ENCODE results near the gene RASEF. TPM values are rescaled to one million over a fixed set of nuclear protein-coding genes. Genes with fewer than 3 reads are reported as not detected.

The RASEF gene
- total and polyA plus RNA-seq, 2 of the 4 experiments (the other 2 are of a cell fraction), result under 0.01 to 0.05 TPM

GRCh38 chr9:83061036-83061435 is 1.9 kb downstream of the RASEF start:
- no peak overlapping the region for H3K18ac ChIP-seq (ENCODE audit: low read depth, low read length)
- H3K4ac ChIP-seq (ENCODE audit: low read depth, low read length), result no peak overlapping the region
- no peaks in the 10 kb centered on the region for H3K79me1 ChIP-seq (ENCODE audit: low read depth in 1 of 2, low read length in 2 of 2)
- no peaks in the 10 kb centered on the region; the same call in 1 of the 2 replicates for H4K20me1 ChIP-seq (ENCODE audit: insufficient read depth, low read length)
- H4K5ac ChIP-seq (ENCODE audit: low read depth, low read length), result no peak overlapping the region
- in situ Hi-C loops (cut with MboI; ENCODE audit: low sequenced_read_pairs) (no loop called here), intact Hi-C loops (cut with micrococcal nuclease) (no loop called here), dilution Hi-C loops (cut with HindIII; ENCODE audit: low sequenced_read_pairs, unreplicated experiment) (no loop called here)
- ChIA-PET CTCF (no interaction called here), POLR2A (ENCODE audit: unreplicated experiment) (no interaction called here)
- H2BK15ac ChIP-seq (ENCODE audit: low read depth, low read length), result no peak overlapping the region
- no peak overlapping the region for H3K4me2 ChIP-seq (ENCODE audit: low read depth, low read length)
- no peak overlapping the region for H3K4me3 ChIP-seq (ENCODE audit: insufficient read depth, low read depth, low read length)
- BruUV-seq (replicated peaks), result no TSS peak
- H3K27me3 ChIP-seq (ENCODE audit: control insufficient read depth, insufficient read depth, low read length), result peaks cover 33% of the 10 kb centered on the region
- no peak overlapping the region for H2AK9ac ChIP-seq (replicated peaks; ENCODE audit: low read depth, low read length, poor library complexity)
- no peak overlapping the region for H4K8ac ChIP-seq (ENCODE audit: low read depth in 2 of 2, low read length in 2 of 2)
- no peaks in the 10 kb centered on the region for H3K9me1 ChIP-seq (ENCODE audit: insufficient read depth, low read length)
- H3K4me1 ChIP-seq (ENCODE audit: control insufficient read depth, insufficient read depth, low read length), result no peaks in the 10 kb centered on the region
- no peak overlapping the region for H3K56ac ChIP-seq (ENCODE audit: extremely low read depth, insufficient read depth, low read length)
- ATAC-seq (ENCODE audit: low read depth) (no peak), DNase-seq (peak; percentile 6)
- H4K91ac ChIP-seq (ENCODE audit: insufficient read depth, low read depth, low read length), result no peak overlapping the region
- no peaks in the 10 kb centered on the region for H3K36me3 ChIP-seq (ENCODE audit: control insufficient read depth, insufficient read depth, low read length)
- H3K14ac ChIP-seq (replicated peaks; ENCODE audit: low read depth, low read length), result no peak overlapping the region
- no peaks in the 10 kb centered on the region for H3K9me3 ChIP-seq (ENCODE audit: control insufficient read depth, insufficient read depth, low read length)
- no peak overlapping the region for H3K27ac ChIP-seq (ENCODE audit: insufficient read depth, low read length)
- H3K23ac ChIP-seq (ENCODE audit: low read depth, low read length), result no peak overlapping the region
- no peak overlapping the region for H2BK5ac ChIP-seq (ENCODE audit: low read depth, low read length, poor library complexity, severe bottlenecking)
- H2AK5ac ChIP-seq (ENCODE audit: low read depth, low read length), result no peak overlapping the region
- H2BK20ac ChIP-seq (ENCODE audit: low read depth, low read length), result no peak overlapping the region
- no peak overlapping the region for H3K9ac ChIP-seq (ENCODE audit: low read depth, low read length)
- H2BK120ac ChIP-seq (ENCODE audit: low read depth, low read length), result no peak overlapping the region
- H2AFZ ChIP-seq (replicated peaks; ENCODE audit: low read length, poor library complexity), result no peak overlapping the region
- no CpG with 5 or more reads among the region's 2 CpGs for WGBS, 2 experiments (ENCODE audit: extremely low coverage in 2 of 2, insufficient read length in 1 of 2)
- TF ChIP-seq CHD1 (IDR thresholded peaks at IDR 0.05; ENCODE audit: low read depth, low read length) (no peak), BHLHE40 (IDR thresholded peaks at IDR 0.05; ENCODE audit: low read depth, low read length) (no peak), POLR2A (IDR thresholded peaks at IDR 0.05; ENCODE audit: low read depth, low read length) (no peak), RCOR1 (IDR thresholded peaks at IDR 0.05; ENCODE audit: insufficient replicate concordance, low read length) (no peak), USF2 (IDR thresholded peaks at IDR 0.05; ENCODE audit: low read depth, low read length) (no peak), MAZ (IDR thresholded peaks at IDR 0.05; ENCODE audit: borderline replicate concordance, low read depth, low read length) (no peak), FOS (IDR thresholded peaks at IDR 0.05; ENCODE audit: low read depth, low read length) (no peak), MAFK (IDR thresholded peaks at IDR 0.05; ENCODE audit: low read depth, low read length) (no peak), RFX5 (IDR thresholded peaks at IDR 0.05; ENCODE audit: low read depth, low read length) (no peak), CTCF (conservative IDR thresholded peaks at IDR 0.05; ENCODE audit: low read depth, low read length) (no peak), CEBPB (IDR thresholded peaks at IDR 0.05; ENCODE audit: low read depth, low read length) (no peak), SMC3 (IDR thresholded peaks at IDR 0.05; ENCODE audit: low read depth, low read length) (no peak), MXI1 (IDR thresholded peaks at IDR 0.05; ENCODE audit: borderline replicate concordance, low read depth, low read length) (no peak), NFE2L2 (IDR thresholded peaks at IDR 0.05; ENCODE audit: low read depth, low read length) (no peak), RAD21 (IDR thresholded peaks at IDR 0.05; ENCODE audit: low read length) (no peak), ELK1 (IDR thresholded peaks at IDR 0.05; ENCODE audit: borderline replicate concordance, low read depth, low read length) (no peak)
